Vagina (tissue), 2 donors: ENCODE data around the gene DTX1.

Source experiments
- POLR2A ChIP-seq, 2 donors: fragments of 450-650 bp; IDR thresholded peaks; one replicate each; pipeline ENCODE4 v1.6.1; 2017; ENCODE audit warnings: antibody characterized with exemption in 2 of 2, mild to moderate bottlenecking in 2 of 2, moderate library complexity in 2 of 2
- TF ChIP-seq, protein P1 (sequence below), 3 experiments: fragments of 450-650 bp in 2 of 3; fragments of 200-600 bp in 1 of 3; sonication (generic) in 1 of 3; IDR thresholded peaks; one replicate each; pipeline ENCODE4 v1.5.1; 2017 to 2019; ENCODE audit warnings: antibody characterized with exemption in 3 of 3, mild to moderate bottlenecking in 2 of 3, moderate library complexity in 2 of 3

- no peak for TF ChIP-seq POLR2A (IDR thresholded peaks at IDR 0.05)
- TF ChIP-seq, protein P1, sequence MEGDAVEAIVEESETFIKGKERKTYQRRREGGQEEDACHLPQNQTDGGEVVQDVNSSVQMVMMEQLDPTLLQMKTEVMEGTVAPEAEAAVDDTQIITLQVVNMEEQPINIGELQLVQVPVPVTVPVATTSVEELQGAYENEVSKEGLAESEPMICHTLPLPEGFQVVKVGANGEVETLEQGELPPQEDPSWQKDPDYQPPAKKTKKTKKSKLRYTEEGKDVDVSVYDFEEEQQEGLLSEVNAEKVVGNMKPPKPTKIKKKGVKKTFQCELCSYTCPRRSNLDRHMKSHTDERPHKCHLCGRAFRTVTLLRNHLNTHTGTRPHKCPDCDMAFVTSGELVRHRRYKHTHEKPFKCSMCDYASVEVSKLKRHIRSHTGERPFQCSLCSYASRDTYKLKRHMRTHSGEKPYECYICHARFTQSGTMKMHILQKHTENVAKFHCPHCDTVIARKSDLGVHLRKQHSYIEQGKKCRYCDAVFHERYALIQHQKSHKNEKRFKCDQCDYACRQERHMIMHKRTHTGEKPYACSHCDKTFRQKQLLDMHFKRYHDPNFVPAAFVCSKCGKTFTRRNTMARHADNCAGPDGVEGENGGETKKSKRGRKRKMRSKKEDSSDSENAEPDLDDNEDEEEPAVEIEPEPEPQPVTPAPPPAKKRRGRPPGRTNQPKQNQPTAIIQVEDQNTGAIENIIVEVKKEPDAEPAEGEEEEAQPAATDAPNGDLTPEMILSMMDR (IDR thresholded peaks at IDR 0.05) = no peak
Measured at GRCh38 chr12:113059071-113059595, 2.6 kb downstream of the DTX1 start.
